ENCODE data around the gene PER1. TPM values are rescaled to one million over a fixed set of nuclear protein-coding genes. Genes with fewer than 3 reads are reported as not detected.

PER1 gene
- total RNA-seq, 5 donors from 2014 or later (not counting 1 experiment from before 2014, with no cell fraction given) = 62.6 to 1,675 (median 82.4) TPM

DNA sequence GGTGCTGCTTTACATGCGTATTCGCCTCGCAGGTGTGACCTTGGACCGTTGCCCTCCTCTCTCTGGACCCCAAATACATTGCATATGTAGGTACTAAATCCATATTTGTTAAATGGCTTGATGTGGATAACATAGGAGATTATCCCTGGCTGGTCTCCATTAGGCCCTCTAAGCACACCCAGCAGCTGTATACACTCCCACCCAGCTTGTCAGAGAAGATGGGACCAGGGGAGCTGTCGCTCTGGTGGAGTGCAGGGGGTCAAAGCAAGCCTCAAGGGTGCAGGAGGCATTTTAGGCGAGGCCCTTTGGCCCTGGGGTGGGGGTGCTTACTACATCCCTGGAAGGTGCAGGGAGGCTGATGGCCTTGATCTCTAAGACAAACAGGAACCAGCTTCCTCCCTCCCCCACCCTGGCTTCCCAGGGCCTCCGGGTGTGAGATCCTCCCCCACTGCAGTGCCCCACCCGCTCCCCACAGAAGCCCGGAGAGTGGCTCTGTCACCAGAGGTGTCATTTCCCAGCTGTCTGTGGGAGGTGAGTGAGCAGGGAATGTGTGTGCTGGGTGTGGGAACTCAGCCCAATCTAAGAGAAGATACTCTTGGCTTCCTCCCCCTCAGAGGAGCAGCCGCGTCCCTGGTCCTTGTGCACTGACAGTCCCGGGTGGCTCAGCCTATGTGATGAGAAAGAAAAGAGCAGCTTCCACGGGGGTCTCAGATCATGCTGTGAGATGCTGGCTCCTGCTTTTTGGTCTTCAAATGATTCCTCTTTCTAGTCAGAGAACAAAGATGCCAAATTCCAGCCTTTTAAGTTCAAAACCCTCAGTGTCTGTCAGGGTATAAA, 12.0 kb upstream of the PER1 start:
- H3K4me3 Mint-ChIP-seq = peak overlapping the region; percentile 83 to 85 (median 84)
- H3K27ac Mint-ChIP-seq = peak overlapping the region; percentile 98
- CTCF ChIA-PET = interaction anchor here in 1 of 2 donors (1.3 kb wide), 1 partner anchor 45 kb away, joined by 4 read pairs; no protein-coding TSS in a partner anchor
- DNase-seq = peak in 34 of 35 experiments; percentile 52 to 84 (median 70)
- H3K27me3 ChIP-seq (replicated peaks in 1 of 2; ENCODE audit: control insufficient read depth in 2 of 2, extremely low read depth in 1 of 2, insufficient read depth in 2 of 2, low read length in 1 of 2) = no peaks in the 10 kb centered on the region
- H3K27ac ChIP-seq (ENCODE audit: low read length) = peak overlapping the region; percentile 99
- H3K4me1 ChIP-seq (ENCODE audit: control insufficient read depth in 1 of 2, extremely low read depth in 1 of 2, insufficient read depth in 2 of 2, low read length in 2 of 2) = peaks cover 22 to 63% of the 10 kb centered on the region in 2 experiments
- peaks cover 51 to 62% (median 51%) of the 10 kb centered on the region in 3 donors for H3K4me1 Mint-ChIP-seq
- POLR2A ChIA-PET = interaction anchor here (0.5 to 1.8 kb wide), 4 partner anchors 9 to 163 kb away, joined by 3 to 17 read pairs (median 4); no protein-coding TSS in a partner anchor
- H3K36me3 ChIP-seq (ENCODE audit: control insufficient read depth in 2 of 2, extremely low read depth in 1 of 2, insufficient read depth in 1 of 2, low read length in 1 of 2) = peaks cover 9 to 27% of the 10 kb centered on the region in 2 donors
- no peaks in the 10 kb centered on the region for H3K27me3 Mint-ChIP-seq
- peaks cover 20% of the 10 kb centered on the region for H3K36me3 Mint-ChIP-seq
- H3K9me3 ChIP-seq = no peaks in the 10 kb centered on the region
- no peaks in the 10 kb centered on the region for H3K9me3 Mint-ChIP-seq
- peak overlapping the region; percentile 56 to 60 for H3K4me3 ChIP-seq (ENCODE audit: control insufficient read depth in 1 of 2, extremely low read depth in 1 of 2, low read length in 1 of 2)
- ATAC-seq (replicated peaks in 1 of 4) = peak; percentile 60 to 69 (median 66)
- 0% methylated on average over 2 of the region's 13 CpGs for WGBS (ENCODE audit: insufficient coverage)

DNA sequence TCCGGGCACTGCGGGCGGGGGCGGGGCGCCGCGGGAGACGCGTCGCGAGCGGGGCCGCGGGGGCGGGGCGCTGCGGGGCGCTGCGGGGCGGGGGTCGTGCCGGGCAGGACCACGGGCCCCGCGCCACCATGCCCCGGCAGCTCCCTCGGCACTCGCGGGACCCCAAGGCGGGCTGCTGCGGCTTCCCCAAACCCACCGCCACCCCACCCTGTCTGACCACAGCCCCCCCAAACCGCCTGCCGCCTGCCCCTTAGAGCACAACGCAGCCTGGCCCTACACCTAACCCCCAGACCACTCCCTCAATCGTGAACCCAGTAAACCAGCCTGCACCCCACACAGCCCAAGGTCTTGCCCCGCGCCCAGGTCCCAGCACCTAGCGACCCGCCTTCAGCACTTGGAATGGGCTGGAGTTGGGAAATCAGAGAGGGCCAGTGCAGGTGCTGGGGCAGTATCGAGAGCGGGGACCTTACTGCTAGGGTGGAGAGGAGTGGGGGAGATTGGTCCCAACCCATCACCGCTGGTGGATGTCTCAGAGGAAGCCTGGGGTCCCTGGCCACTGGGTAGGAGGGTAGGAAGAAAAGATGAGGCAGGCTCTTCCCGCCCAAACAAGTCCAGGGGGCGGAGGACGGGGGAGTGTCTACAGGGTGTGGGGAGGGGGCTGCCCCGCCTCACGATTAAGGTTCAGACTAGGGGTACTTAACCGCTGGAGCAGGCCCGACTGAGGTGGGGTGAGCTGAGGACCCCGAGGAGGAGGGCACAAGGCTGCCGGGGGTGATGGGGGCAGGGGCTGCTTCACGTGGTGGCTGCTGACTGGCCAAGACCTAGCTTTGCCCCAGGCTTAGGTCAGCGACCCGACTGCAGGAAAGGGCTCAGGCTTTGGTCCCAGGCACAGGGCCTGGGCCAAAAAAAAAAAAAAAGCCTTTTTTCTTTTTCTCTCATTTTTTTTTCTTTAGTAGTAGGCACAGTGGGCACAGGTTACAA, 11.1 kb upstream of the PER1 start:
- CTCF ChIA-PET = interaction anchor here in 1 of 2 donors (1.3 kb wide), 1 partner anchor 44 kb away, joined by 4 read pairs; no protein-coding TSS in a partner anchor
- Histone ChIP-seq H3K36me3 (ENCODE audit: control insufficient read depth in 2 of 2, extremely low read depth in 1 of 2, insufficient read depth in 1 of 2, low read length in 1 of 2) (peaks cover 9 to 31% of the 10 kb centered on the region in 2 donors), H3K9me3 (no peaks in the 10 kb centered on the region), H3K4me1 (ENCODE audit: control insufficient read depth in 1 of 2, extremely low read depth in 1 of 2, insufficient read depth in 2 of 2, low read length in 2 of 2) (peaks cover 22 to 71% of the 10 kb centered on the region in 2 experiments), H3K27ac (ENCODE audit: low read length) (peak overlapping the region; percentile 99), H3K4me3 (ENCODE audit: control insufficient read depth in 1 of 2, extremely low read depth in 1 of 2, low read length in 1 of 2) (peak overlapping the region; percentile 56 to 60), H3K27me3 (replicated peaks in 1 of 2; ENCODE audit: control insufficient read depth in 2 of 2, extremely low read depth in 1 of 2, insufficient read depth in 2 of 2, low read length in 1 of 2) (no peaks in the 10 kb centered on the region)
- Mint-ChIP-seq H3K27ac (peak overlapping the region; percentile 98), H3K4me3 (peak overlapping the region; percentile 83 to 85 (median 84)), H3K27me3 (no peaks in the 10 kb centered on the region), H3K36me3 (peaks cover 25% of the 10 kb centered on the region), H3K4me1 (peaks cover 56 to 65% (median 60%) of the 10 kb centered on the region in 3 donors), H3K9me3 (no peaks in the 10 kb centered on the region)
- ATAC-seq (replicated peaks in 1 of 4) = peak; percentile 4 to 20 (median 12)
- 7% methylated on average over 44 of the region's 55 CpGs for WGBS (ENCODE audit: insufficient coverage)
- DNase-seq = peak in 1 of 35 experiments; percentile 27
- POLR2A ChIA-PET = interaction anchor here (0.6 to 1.8 kb wide), 3 partner anchors 10 to 162 kb away, joined by 3 to 17 read pairs (median 5); no protein-coding TSS in a partner anchor

DNA sequence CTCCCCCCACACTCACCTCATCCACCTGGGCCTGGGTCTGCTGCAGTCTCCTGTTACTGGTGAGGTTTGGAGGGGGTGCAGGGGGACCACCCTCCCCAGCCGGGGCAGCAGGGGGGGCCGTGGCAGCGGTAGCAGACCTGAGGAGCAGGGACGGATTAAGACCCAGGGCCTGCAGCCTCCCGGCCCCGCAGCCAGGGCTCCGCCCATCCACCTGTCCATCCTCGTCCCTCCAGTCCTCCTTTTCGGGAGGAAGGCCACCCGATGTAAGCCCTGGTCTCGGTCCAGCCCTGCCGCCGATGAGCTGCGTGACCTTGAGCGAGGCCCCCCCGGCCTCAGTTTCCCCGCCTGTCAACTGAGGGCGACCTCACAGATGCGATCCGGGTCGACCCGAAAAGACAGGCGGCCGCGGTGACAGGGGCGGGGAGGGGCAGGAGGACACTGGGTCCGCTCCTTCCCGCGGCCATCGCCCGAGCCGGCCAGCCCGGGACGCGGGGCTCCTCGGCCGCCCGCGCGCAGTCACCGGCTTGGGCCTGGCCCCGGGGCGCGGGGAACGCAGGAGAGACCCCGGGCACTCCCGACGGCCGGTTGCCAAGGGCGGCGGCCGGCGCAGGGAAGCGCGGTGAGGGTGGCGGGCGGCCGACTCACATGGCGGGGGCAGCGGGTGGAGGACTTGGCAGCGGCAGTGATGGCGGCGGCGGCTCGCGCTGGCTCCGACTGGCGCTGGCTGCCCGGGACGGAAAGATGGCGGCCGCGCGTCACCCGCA, 10.2 kb upstream of the PER1 start, which contains the start of gene VAMP2:
TSS of gene VAMP2 (minus strand) at position 716 of the 764 bp plus-strand sequence. CDS start at position 647, 69 bp downstream.
- Histone ChIP-seq H3K4me1 (ENCODE audit: control insufficient read depth in 1 of 2, extremely low read depth in 1 of 2, insufficient read depth in 2 of 2, low read length in 2 of 2) (peaks cover 22 to 80% of the 10 kb centered on the region in 2 experiments), H3K27me3 (replicated peaks in 1 of 2; ENCODE audit: control insufficient read depth in 2 of 2, extremely low read depth in 1 of 2, insufficient read depth in 2 of 2, low read length in 1 of 2) (no peaks in the 10 kb centered on the region), H3K36me3 (ENCODE audit: control insufficient read depth in 2 of 2, extremely low read depth in 1 of 2, insufficient read depth in 1 of 2, low read length in 1 of 2) (peaks cover 9 to 33% of the 10 kb centered on the region in 2 donors), H3K9me3 (no peaks in the 10 kb centered on the region), H3K4me3 (ENCODE audit: control insufficient read depth in 1 of 2, extremely low read depth in 1 of 2, low read length in 1 of 2) (peak within 1 kb of the TSS; percentile 81 to 95), H3K27ac (ENCODE audit: low read length) (peak within 1 kb of the TSS; percentile 99)
- Mint-ChIP-seq H3K27ac (peak within 1 kb of the TSS; percentile 98), H3K4me1 (peaks cover 56 to 66% (median 63%) of the 10 kb centered on the region in 3 donors), H3K4me3 (peak within 1 kb of the TSS; percentile 85 to 86 (median 86)), H3K36me3 (peaks cover 25% of the 10 kb centered on the region), H3K9me3 (no peaks in the 10 kb centered on the region), H3K27me3 (no peaks in the 10 kb centered on the region)
- under 1% methylated on average over 75 of the region's 75 CpGs for WGBS (ENCODE audit: insufficient coverage)
- POLR2A ChIA-PET = no interaction called here
- DNase-seq (peak; percentile 65 to 94 (median 81)), ATAC-seq (replicated peaks in 1 of 4) (peak; percentile 68 to 69 (median 69))
- CTCF ChIA-PET = no interaction called here

DNA sequence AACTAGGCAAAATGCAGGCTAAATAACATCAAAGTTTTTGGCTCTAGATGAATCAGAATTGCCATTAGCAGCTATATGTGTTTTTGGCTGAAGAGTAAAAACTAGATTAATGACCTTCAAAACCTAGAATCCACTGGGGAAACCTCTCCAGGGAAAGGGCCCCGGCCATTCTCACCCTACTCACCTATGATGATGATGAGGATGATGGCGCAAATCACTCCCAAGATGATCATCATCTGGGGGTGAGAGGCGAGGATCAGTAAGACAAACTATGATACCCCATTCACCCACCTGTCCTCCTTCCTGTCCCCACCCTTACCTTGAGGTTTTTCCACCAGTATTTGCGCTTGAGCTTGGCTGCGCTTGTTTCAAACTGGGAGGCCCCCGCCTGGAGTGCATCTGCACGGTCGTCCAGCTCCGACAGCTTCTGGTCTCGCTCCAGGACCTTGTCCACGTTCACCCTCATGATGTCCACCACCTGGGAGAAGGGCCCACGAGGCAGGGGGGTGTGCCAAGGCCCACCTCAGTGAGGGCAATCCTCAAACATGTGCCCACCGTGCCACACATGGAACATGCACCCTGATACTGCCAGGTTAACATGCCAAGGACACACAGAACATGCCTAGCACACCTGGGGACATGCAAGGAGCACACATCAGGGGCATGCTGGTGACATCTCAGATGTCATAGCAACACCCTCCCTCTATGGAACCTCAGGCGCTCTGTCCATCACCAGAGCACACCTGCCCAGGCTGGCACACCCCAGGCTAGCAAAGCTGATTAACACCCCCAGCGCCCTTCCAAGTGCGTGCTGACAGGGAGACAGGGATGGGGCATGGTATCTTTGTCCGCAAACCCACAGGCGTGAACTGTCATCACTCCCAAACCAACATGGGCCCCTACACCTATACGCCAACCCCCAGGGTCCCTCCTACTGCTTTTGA, 9.4 kb upstream of the PER1 start:
- CTCF ChIA-PET = interaction anchor here (0.6 to 0.8 kb wide), 4 partner anchors 12 to 763 kb away, joined by 3 to 4 read pairs (median 4); no protein-coding TSS in a partner anchor
- 35% methylated on average over 13 of the region's 19 CpGs for WGBS (ENCODE audit: insufficient coverage)
- H3K4me1 Mint-ChIP-seq = peaks cover 56 to 63% (median 63%) of the 10 kb centered on the region in 3 donors

More for the DNA sequence above, 9.4 kb upstream of the PER1 start:
- Mint-ChIP-seq H3K27ac (peak overlapping the region; percentile 90 to 94), H3K4me3 (peak overlapping the region; percentile 85 to 86 (median 86)), H3K9me3 (no peaks in the 10 kb centered on the region), H3K27me3 (no peaks in the 10 kb centered on the region), H3K36me3 (peaks cover 25% of the 10 kb centered on the region)
- Histone ChIP-seq H3K27ac (ENCODE audit: low read length) (peak overlapping the region; percentile 99), H3K4me1 (ENCODE audit: control insufficient read depth in 1 of 2, extremely low read depth in 1 of 2, insufficient read depth in 2 of 2, low read length in 2 of 2) (peaks cover 25 to 88% of the 10 kb centered on the region in 2 experiments), H3K9me3 (no peaks in the 10 kb centered on the region), H3K27me3 (replicated peaks in 1 of 2; ENCODE audit: control insufficient read depth in 2 of 2, extremely low read depth in 1 of 2, insufficient read depth in 2 of 2, low read length in 1 of 2) (no peaks in the 10 kb centered on the region), H3K4me3 (ENCODE audit: control insufficient read depth in 1 of 2, extremely low read depth in 1 of 2, low read length in 1 of 2) (peak overlapping the region; percentile 81 to 95), H3K36me3 (ENCODE audit: control insufficient read depth in 2 of 2, extremely low read depth in 1 of 2, insufficient read depth in 1 of 2, low read length in 1 of 2) (peaks cover 9 to 33% of the 10 kb centered on the region in 2 donors)
- DNase-seq = peak in 1 of 35 experiments; percentile 38
- POLR2A ChIA-PET = interaction anchor here in 1 of 2 donors (1.3 kb wide), 1 partner anchor 14 kb away, joined by 4 read pairs; no protein-coding TSS in a partner anchor
- ATAC-seq (replicated peaks in 1 of 4) = no peak

Data from T-cell (primary cell).